Suprapubic skin (tissue), 4 donors: ENCODE data around the gene KIRREL1. TPM values are rescaled to one million over a fixed set of nuclear protein-coding genes. Genes with fewer than 3 reads are reported as not detected.

Experiments used
- DNase-seq, 2 donors: peaks; one replicate each; pipeline ENCODE4 v3.0.0-alpha.2; 2019; ENCODE audit warnings: low spot score in 2 of 2
- H3K27ac ChIP-seq: fragments of 200-600 bp; sonication (generic); one replicate; pipeline ENCODE4 v1.5.1; 2019
- H3K27me3 ChIP-seq: fragments of 200-600 bp; sonication (generic); one replicate; pipeline ENCODE4 v1.5.1; 2019
- H3K36me3 ChIP-seq: fragments of 200-600 bp; sonication (generic); one replicate; pipeline ENCODE4 v1.5.1; 2019
- H3K4me1 ChIP-seq: fragments of 200-600 bp; sonication (generic); one replicate; pipeline ENCODE4 v1.5.1; 2019
- H3K4me3 ChIP-seq: fragments of 200-600 bp; sonication (generic); one replicate; pipeline ENCODE4 v1.5.1; 2019; ENCODE audit warnings: mild to moderate bottlenecking
- H3K9me3 ChIP-seq: fragments of 200-600 bp; sonication (generic); one replicate; pipeline ENCODE4 v1.5.1; 2019
- EP300 ChIP-seq: sonication (generic); formaldehyde crosslinking; IDR thresholded peaks from one replicate; pipeline ENCODE4 v1.6.1; 2017; ENCODE audit warnings: antibody characterized with exemption
- POLR2A ChIP-seq, 2 donors: fragments of 450-650 bp; IDR thresholded peaks; one replicate each; pipeline ENCODE4 v1.6.1; 2017; ENCODE audit warnings: antibody characterized with exemption in 2 of 2, mild to moderate bottlenecking in 2 of 2, moderate library complexity in 2 of 2
- POLR2AphosphoS5 ChIP-seq, 3 donors: sonication (generic); formaldehyde crosslinking; IDR thresholded peaks; one replicate each; pipeline ENCODE4 v1.6.1; 2017; ENCODE audit warnings: antibody characterized with exemption in 3 of 3
- WGBS: methylation state at CpG from one replicate; pipeline ENCODE4 v1.1.5; 2018; 5-methylcytosine and 5-hydroxymethylcytosine counted together
- total RNA-seq, 4 donors: library from RNA; depleted of rRNA; stranded (reverse); fragments of >200 nt; gene quantifications; one replicate each; pipeline ENCODE4 v1.1.0, GENCODE V29; 2016
- TF ChIP-seq, protein P1 (sequence below), 2 donors: fragments of 200-600 bp in 1 of 2; fragments of 450-650 bp in 1 of 2; sonication (generic) in 1 of 2; IDR thresholded peaks; one replicate each; pipeline ENCODE4 v1.5.1; 2016 to 2019; ENCODE audit warnings: antibody characterized with exemption in 2 of 2, mild to moderate bottlenecking in 1 of 2, moderate library complexity in 1 of 2

Gene KIRREL1
- total RNA-seq, 4 donors from 2014 or later: 12.5 to 18.9 (median 15.5) TPM

DNA sequence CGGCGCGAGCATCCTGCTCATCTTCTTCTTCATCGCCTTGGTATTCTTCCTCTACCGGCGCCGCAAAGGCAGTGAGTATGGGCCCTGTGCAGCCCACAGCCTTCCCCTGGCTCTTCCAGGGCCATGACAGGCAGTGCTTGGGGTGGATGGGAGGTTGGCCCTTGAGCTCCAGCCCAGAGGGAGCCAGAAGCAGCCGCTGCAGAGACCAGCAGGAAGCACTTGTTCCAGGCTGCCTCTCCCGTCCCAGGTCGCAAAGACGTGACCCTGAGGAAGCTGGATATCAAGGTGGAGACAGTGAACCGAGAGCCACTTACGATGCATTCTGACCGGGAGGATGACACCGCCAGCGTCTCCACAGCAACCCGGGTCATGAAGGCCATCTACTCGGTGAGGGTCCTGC, 99.9 kb downstream of the KIRREL1 start:
- Histone ChIP-seq H3K9me3 (no peaks in the 10 kb centered on the region), H3K4me1 (no peaks in the 10 kb centered on the region), H3K4me3 (no peak overlapping the region), H3K36me3 (peaks cover 61% of the 10 kb centered on the region), H3K27ac (no peak overlapping the region), H3K27me3 (no peaks in the 10 kb centered on the region)
- TF ChIP-seq, protein P1, sequence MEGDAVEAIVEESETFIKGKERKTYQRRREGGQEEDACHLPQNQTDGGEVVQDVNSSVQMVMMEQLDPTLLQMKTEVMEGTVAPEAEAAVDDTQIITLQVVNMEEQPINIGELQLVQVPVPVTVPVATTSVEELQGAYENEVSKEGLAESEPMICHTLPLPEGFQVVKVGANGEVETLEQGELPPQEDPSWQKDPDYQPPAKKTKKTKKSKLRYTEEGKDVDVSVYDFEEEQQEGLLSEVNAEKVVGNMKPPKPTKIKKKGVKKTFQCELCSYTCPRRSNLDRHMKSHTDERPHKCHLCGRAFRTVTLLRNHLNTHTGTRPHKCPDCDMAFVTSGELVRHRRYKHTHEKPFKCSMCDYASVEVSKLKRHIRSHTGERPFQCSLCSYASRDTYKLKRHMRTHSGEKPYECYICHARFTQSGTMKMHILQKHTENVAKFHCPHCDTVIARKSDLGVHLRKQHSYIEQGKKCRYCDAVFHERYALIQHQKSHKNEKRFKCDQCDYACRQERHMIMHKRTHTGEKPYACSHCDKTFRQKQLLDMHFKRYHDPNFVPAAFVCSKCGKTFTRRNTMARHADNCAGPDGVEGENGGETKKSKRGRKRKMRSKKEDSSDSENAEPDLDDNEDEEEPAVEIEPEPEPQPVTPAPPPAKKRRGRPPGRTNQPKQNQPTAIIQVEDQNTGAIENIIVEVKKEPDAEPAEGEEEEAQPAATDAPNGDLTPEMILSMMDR (IDR thresholded peaks at IDR 0.05): no peak
- no peak for TF ChIP-seq POLR2A (IDR thresholded peaks at IDR 0.05)
- TF ChIP-seq POLR2AphosphoS5 (IDR thresholded peaks at IDR 0.05): no peak
- TF ChIP-seq EP300: no peak
- WGBS: 88% methylated on average over 18 of the region's 18 CpGs
- DNase-seq: no peak

DNA sequence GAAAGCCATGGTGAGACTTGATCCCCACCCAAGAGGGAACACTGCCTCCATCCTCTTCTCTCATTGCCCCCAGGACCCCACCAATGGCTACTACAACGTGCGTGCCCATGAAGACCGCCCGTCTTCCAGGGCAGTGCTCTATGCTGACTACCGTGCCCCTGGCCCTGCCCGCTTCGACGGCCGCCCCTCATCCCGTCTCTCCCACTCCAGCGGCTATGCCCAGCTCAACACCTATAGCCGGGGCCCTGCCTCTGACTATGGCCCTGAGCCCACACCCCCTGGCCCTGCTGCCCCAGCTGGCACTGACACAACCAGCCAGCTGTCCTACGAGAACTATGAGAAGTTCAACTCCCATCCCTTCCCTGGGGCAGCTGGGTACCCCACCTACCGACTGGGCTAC, 101.1 kb downstream of the KIRREL1 start:
- whole genome bisulfite sequencing: 91% methylated on average over 13 of the region's 14 CpGs
- Histone ChIP-seq H3K4me1 (no peaks in the 10 kb centered on the region), H3K27me3 (no peaks in the 10 kb centered on the region), H3K27ac (no peak overlapping the region), H3K9me3 (no peaks in the 10 kb centered on the region), H3K4me3 (no peak overlapping the region), H3K36me3 (peaks cover 52% of the 10 kb centered on the region)
- TF ChIP-seq POLR2A (IDR thresholded peaks at IDR 0.05) (no peak), POLR2AphosphoS5 (IDR thresholded peaks at IDR 0.05) (no peak)
- TF ChIP-seq, protein P1 (IDR thresholded peaks at IDR 0.05): no peak
- DNase-seq: no peak

DNA sequence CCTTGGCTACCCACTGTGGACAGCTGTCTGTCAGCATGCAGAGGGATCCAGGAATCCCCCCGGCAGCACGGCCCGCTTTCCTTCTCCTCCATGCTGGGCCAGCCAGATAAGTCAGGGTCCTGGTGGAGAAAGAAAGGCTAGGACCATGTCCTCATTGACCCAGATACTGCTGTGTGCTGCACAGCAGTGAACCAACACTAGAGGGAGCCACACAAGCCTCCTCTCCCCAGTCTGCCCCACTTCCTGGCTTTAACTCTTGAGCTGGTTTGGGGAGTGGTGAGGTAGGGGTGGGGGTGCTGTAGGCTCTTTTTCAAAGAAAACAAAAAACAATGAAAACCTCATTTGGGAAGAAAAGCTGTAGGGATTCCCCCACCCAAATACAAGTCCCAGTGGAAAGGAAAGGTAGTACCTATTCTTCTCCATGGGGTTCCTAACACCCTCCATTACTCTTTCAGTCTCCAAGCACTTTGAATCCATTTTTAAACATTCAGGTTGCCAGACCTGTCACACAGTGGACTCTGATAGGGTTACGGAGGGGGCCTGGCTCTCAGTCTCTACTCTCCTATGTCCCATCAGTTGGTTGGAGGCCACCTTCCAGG, 102.4 kb downstream of the KIRREL1 start:
- no peak for DNase-seq
- no peaks in the 10 kb centered on the region for H3K4me1 ChIP-seq
- TF ChIP-seq, protein P1 (IDR thresholded peaks at IDR 0.05): peak; percentile 32 to 73
- TF ChIP-seq EP300: no peak
- TF ChIP-seq POLR2AphosphoS5 (IDR thresholded peaks at IDR 0.05): no peak
- no peak for TF ChIP-seq POLR2A (IDR thresholded peaks at IDR 0.05)
- H3K27ac ChIP-seq: no peak overlapping the region
- no peak overlapping the region for H3K4me3 ChIP-seq
- H3K9me3 ChIP-seq: no peaks in the 10 kb centered on the region
- WGBS: 91% methylated on average over 4 of the region's 4 CpGs
- no peaks in the 10 kb centered on the region for H3K27me3 ChIP-seq
- H3K36me3 ChIP-seq: peaks cover 41% of the 10 kb centered on the region

DNA sequence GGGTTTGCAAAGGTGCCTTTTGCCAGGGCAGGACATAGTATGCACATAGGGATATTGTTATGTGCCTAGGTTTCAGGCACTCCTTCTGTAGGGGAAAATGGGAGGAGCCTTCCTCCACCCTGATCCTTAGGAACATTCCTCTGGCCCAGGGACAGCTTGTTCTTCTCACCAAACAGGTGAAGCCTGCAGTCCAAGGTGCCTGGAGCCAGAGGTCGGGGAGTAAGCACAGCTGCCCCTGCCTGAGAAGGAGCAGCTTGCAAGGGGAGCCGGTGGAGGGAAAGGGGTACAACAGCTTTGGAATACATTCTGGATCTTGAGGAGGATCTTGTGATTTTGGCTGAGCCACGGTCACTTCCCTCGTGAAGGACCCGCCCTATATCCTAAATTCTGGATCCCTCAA, 104.8 kb downstream of the KIRREL1 start:
- H3K27ac ChIP-seq: no peak overlapping the region
- no peak for TF ChIP-seq POLR2AphosphoS5 (IDR thresholded peaks at IDR 0.05)
- TF ChIP-seq POLR2A (IDR thresholded peaks at IDR 0.05): no peak
- TF ChIP-seq, protein P1 (IDR thresholded peaks at IDR 0.05): no peak
- no peak for TF ChIP-seq EP300
- no peak overlapping the region for H3K4me3 ChIP-seq
- H3K9me3 ChIP-seq: no peaks in the 10 kb centered on the region
- no peaks in the 10 kb centered on the region for H3K27me3 ChIP-seq
- H3K36me3 ChIP-seq: peaks cover 19% of the 10 kb centered on the region
- DNase-seq: no peak
- WGBS: 66% methylated on average over 5 of the region's 5 CpGs
- H3K4me1 ChIP-seq: no peaks in the 10 kb centered on the region

DNA sequence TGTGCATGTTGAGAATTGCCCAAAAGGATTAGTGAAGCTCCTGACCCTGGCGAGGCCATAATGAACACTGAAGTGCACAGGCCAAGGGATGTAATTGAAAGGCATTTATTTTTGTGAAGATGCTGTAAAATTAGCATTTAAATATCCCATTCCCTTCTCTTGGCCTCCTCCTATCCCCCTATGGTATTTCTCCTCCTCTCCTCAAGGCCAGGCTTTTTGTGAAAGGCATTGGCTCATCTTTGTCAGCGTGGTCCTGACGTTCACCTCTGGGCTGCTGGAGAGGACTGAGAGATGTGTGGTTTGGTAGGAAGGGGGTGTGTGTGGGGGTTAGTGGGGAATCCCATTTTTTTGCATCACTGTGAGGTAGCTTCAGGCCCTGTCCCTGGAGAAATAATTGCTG, 105.7 kb downstream of the KIRREL1 start:
- DNase-seq: no peak
- 79% methylated on average over 3 of the region's 3 CpGs for WGBS

More for the DNA sequence above, 105.7 kb downstream of the KIRREL1 start:
- H3K9me3 ChIP-seq: no peaks in the 10 kb centered on the region
- no peak overlapping the region for H3K27ac ChIP-seq
- H3K4me1 ChIP-seq: no peaks in the 10 kb centered on the region
- peaks cover 11% of the 10 kb centered on the region for H3K36me3 ChIP-seq
- TF ChIP-seq EP300: no peak
- no peak for TF ChIP-seq POLR2AphosphoS5 (IDR thresholded peaks at IDR 0.05)
- no peak for TF ChIP-seq POLR2A (IDR thresholded peaks at IDR 0.05)
- TF ChIP-seq, protein P1 (IDR thresholded peaks at IDR 0.05): no peak
- H3K27me3 ChIP-seq: peaks cover 2% of the 10 kb centered on the region
- no peak overlapping the region for H3K4me3 ChIP-seq
